HepG2 (cell line): ENCODE results near the gene PSMD12. TPM values are rescaled to one million over a fixed set of nuclear protein-coding genes. Genes with fewer than 3 reads are reported as not detected.
A peak's percentile ranks its signal among the peaks of the same experiment; 100 is the strongest.

Experiments used
- CREB1 ChIP-seq, 2 experiments: fragments of 450-650 bp in 1 of 2; IDR thresholded peaks; 2 replicates each; pipeline ENCODE4 v1.6.1; 2016 to 2017; ENCODE audit warnings: control low read depth in 1 of 2, mild to moderate bottlenecking in 1 of 2, missing compliant biosample characterization in 1 of 2, missing genetic modification characterization in 1 of 2
- ERF ChIP-seq: IDR thresholded peaks from 2 replicates; pipeline ENCODE4 v1.6.1; 2018; ENCODE audit warnings: missing biosample characterization, missing genetic modification reagents
- FLYWCH1 ChIP-seq: sonication (generic); formaldehyde crosslinking; IDR thresholded peaks from 2 replicates; pipeline ENCODE4 v1.8.1; 2023; ENCODE audit warnings: mild to moderate bottlenecking, missing genetic modification reagents
- HBP1 ChIP-seq: IDR thresholded peaks from 2 replicates; pipeline ENCODE4 v1.6.1; 2016; ENCODE audit warnings: low read depth, control low read depth
- PLSCR1 ChIP-seq: sonication (generic); formaldehyde crosslinking; IDR thresholded peaks from 2 replicates; pipeline ENCODE4 v1.5.0; 2020; ENCODE audit warnings: missing genetic modification reagents, mild to moderate bottlenecking, borderline replicate concordance
- RARA ChIP-seq: IDR thresholded peaks from 2 replicates; pipeline ENCODE4 v1.6.1; 2016; ENCODE audit warnings: missing genetic modification reagents, missing compliant biosample characterization
- RFXANK ChIP-seq: IDR thresholded peaks from 2 replicates; pipeline ENCODE4 v1.6.1; 2016
- RFXAP ChIP-seq: sonication (generic); formaldehyde crosslinking; IDR thresholded peaks from 2 replicates; pipeline ENCODE4 v1.4.0; 2020; ENCODE audit warnings: missing genetic modification reagents, borderline replicate concordance
- SAFB2 ChIP-seq: sonication (generic); formaldehyde crosslinking; IDR thresholded peaks from 2 replicates; pipeline ENCODE4 v1.5.1; 2020; ENCODE audit warnings: missing genetic modification reagents, low read depth, mild to moderate bottlenecking, borderline replicate concordance
- SPEN ChIP-seq: sonication (generic); formaldehyde crosslinking; IDR thresholded peaks from 2 replicates; pipeline ENCODE4 v1.5.1; 2020; ENCODE audit warnings: low read depth, mild to moderate bottlenecking, missing genetic modification reagents
- STAT6 ChIP-seq: sonication (generic); formaldehyde crosslinking; IDR thresholded peaks from 2 replicates; pipeline ENCODE4 v1.4.0; 2020; ENCODE audit warnings: missing genetic modification reagents, mild to moderate bottlenecking, borderline replicate concordance
- XRCC5 ChIP-seq: fragments of 200-400 bp; formaldehyde crosslinking; optimal IDR thresholded peaks from 2 replicates; pipeline ENCODE3; 2017; ENCODE audit warnings: mild to moderate bottlenecking, low read length
- ZNF276 ChIP-seq: sonication (generic); formaldehyde crosslinking; IDR thresholded peaks from 2 replicates; pipeline ENCODE4 v1.4.0; 2020; ENCODE audit warnings: mild to moderate bottlenecking, low read depth, missing genetic modification reagents
- ZNF281 ChIP-seq: sonication (generic); formaldehyde crosslinking; IDR thresholded peaks from 2 replicates; pipeline ENCODE4 v1.4.0; 2020; ENCODE audit warnings: missing genetic modification reagents, borderline replicate concordance
- ZNF574 ChIP-seq: sonication (generic); formaldehyde crosslinking; IDR thresholded peaks from 2 replicates; pipeline ENCODE4 v1.4.0; 2020; ENCODE audit warnings: missing genetic modification reagents
- polyA plus RNA-seq, 8 experiments: library from polyadenylated mRNA; depleted of rRNA in 3 of 8; stranded (reverse) in 7 of 8; unstranded in 1 of 8; fragments of >200 nt; fragmentation: Illumina TruSeq in 4 of 8; extraction: Trizol in 4 of 8; gene quantifications; 2 replicates each; pipeline versions ENCODE4 v1.2.1 to v1.2.3, GENCODE V29; 2011 to 2016; ENCODE audit warnings: low read depth in 4 of 8, missing spikeins in 1 of 8, mixed read lengths in 1 of 8; ENCODE audit not compliant: insufficient read depth in 1 of 8
- total RNA-seq, 5 experiments: library from RNA; depleted of rRNA; stranded (reverse); fragments of >200 nt; fragmentation: Illumina TruSeq; extraction: Trizol; gene quantifications; 2 replicates each; pipeline ENCODE4 v1.2.3, GENCODE V29; 2016; ENCODE audit warnings: low read depth in 1 of 5

Gene PSMD12
- total and polyA plus RNA-seq, 2 of the 13 experiments (the other 11 are each of a cell fraction or from before 2014, with no cell fraction given), result 27.4 to 71.7 TPM

GRCh38 chr17:67376737-67377487, 10.5 kb upstream of the PSMD12 start, which contains the start of gene PITPNC1 (continued):
- TF ChIP-seq STAT6, result no peak
- no peak; the same call in 1 of the 2 replicates for TF ChIP-seq ZNF276 (CRISPR knock-in tag)
- no peak for TF ChIP-seq HBP1 (CRISPR knock-in tag)
- 0 out of 2 replicates have a peak, but pooled peaks have one; percentile 75 for TF ChIP-seq SAFB2 (CRISPR knock-in tag)
- no peak for TF ChIP-seq RFXAP (CRISPR knock-in tag)
- peak; percentile 52; the same call in 1 of the 2 replicates for TF ChIP-seq ERF (CRISPR knock-in tag)
- TF ChIP-seq FLYWCH1 (CRISPR knock-in tag), result no peak
- TF ChIP-seq RARA (CRISPR knock-in tag), result no peak
- TF ChIP-seq ZNF574 (CRISPR knock-in tag), result no peak; the same call in 1 of the 2 replicates
- TF ChIP-seq RFXANK, result no peak
- TF ChIP-seq CREB1 (IDR thresholded peaks at IDR 0.05), result no peak; the same call in 1 of the 2 replicates
- no peak for TF ChIP-seq CREB1 (CRISPR knock-in tag; IDR thresholded peaks at IDR 0.05)
- peak; percentile 73; the same call in 1 of the 2 replicates for TF ChIP-seq SPEN
- TF ChIP-seq ZNF281 (CRISPR knock-in tag), result no peak
- no peak for TF ChIP-seq PLSCR1 (CRISPR knock-in tag)
- peak; percentile 78 for TF ChIP-seq XRCC5
